Common myeloid progenitor, CD34-positive (primary cell): Measurements from ENCODE around the gene MINPP1.

Experiments
- CTCF ChIA-PET: fragments of 350-600 bp; sonication (Branson Sonifier 250); formaldehyde crosslinking; loops from one replicate; lab custom pipeline; 2021; ENCODE audit warnings: antibody characterized with exemption; lab: Charles Lee
- POLR2A ChIA-PET: fragments of 350-600 bp; sonication (Branson Sonifier 250); formaldehyde crosslinking; loops from one replicate; lab custom pipeline; 2021; ENCODE audit warnings: antibody characterized with exemption; lab: Charles Lee
- DNase-seq, 3 donors: peaks; one replicate each; pipeline versions ENCODE4 v3.0.0 to v3.0.0-alpha.2; 2013
- H3K27ac ChIP-seq, 2 experiments: 1 replicate in 1 of 2; 2 replicates in 1 of 2; pipeline ENCODE4 v1.7.0; 2013; ENCODE audit warnings: inconsistent platforms in 2 of 2, low read length in 2 of 2, mild to moderate bottlenecking in 2 of 2, low read depth in 1 of 2, moderate library complexity in 1 of 2; ENCODE audit not compliant: severe bottlenecking in 2 of 2, insufficient read depth in 1 of 2, poor library complexity in 1 of 2
- H3K27me3 ChIP-seq, 5 experiments: replicated peaks in 2 of 5; 1 replicate in 3 of 5; 2 replicates in 2 of 5; pipeline versions ENCODE4 v1.6.1 to v1.7.0; 2013; ENCODE audit warnings: low read length in 4 of 5, mild to moderate bottlenecking in 2 of 5, moderate library complexity in 2 of 5, inconsistent platforms in 1 of 5; ENCODE audit not compliant: insufficient read depth in 5 of 5, control insufficient read depth in 4 of 5
- H3K36me3 ChIP-seq, 4 experiments: 1 replicate in 2 of 4; 2 replicates in 2 of 4; pipeline versions ENCODE4 v1.6.1 to v1.7.0; 2013; ENCODE audit warnings: low read length in 3 of 4, control low read depth in 1 of 4, mild to moderate bottlenecking in 1 of 4; ENCODE audit not compliant: control insufficient read depth in 4 of 4, insufficient read depth in 4 of 4
- H3K4me1 ChIP-seq, 4 experiments: 1 replicate in 3 of 4; 2 replicates in 1 of 4; pipeline versions ENCODE4 v1.6.1 to v1.7.1; 2013; ENCODE audit warnings: low read length in 3 of 4, mild to moderate bottlenecking in 3 of 4, control low read depth in 1 of 4, inconsistent platforms in 1 of 4, moderate library complexity in 1 of 4; ENCODE audit not compliant: control insufficient read depth in 4 of 4, insufficient read depth in 4 of 4; ENCODE audit errors: control extremely low read depth in 1 of 4
- H3K4me3 ChIP-seq, 7 experiments: 1 replicate in 4 of 7; 2 replicates in 3 of 7; pipeline versions ENCODE4 v1.5.1 to v1.7.0; 2013; ENCODE audit warnings: mild to moderate bottlenecking in 7 of 7, low read length in 6 of 7, moderate library complexity in 6 of 7, inconsistent platforms in 2 of 7, low read depth in 2 of 7, control low read depth in 1 of 7; ENCODE audit not compliant: insufficient read depth in 4 of 7, control insufficient read depth in 1 of 7; ENCODE audit errors: extremely low read depth in 1 of 7
- H3K9me3 ChIP-seq, 5 experiments: 1 replicate in 4 of 5; 2 replicates in 1 of 5; pipeline versions ENCODE4 v1.6.1 to v1.7.1; 2013; ENCODE audit warnings: low read length in 4 of 5, mild to moderate bottlenecking in 2 of 5, inconsistent platforms in 1 of 5, low read depth in 1 of 5, moderate library complexity in 1 of 5; ENCODE audit not compliant: control insufficient read depth in 4 of 5, insufficient read depth in 2 of 5; ENCODE audit errors: control extremely low read depth in 1 of 5
- WGBS: methylation state at CpG from one replicate; pipeline ENCODE4 v1.1.5; 2013; ENCODE audit not compliant: insufficient coverage; 5-methylcytosine and 5-hydroxymethylcytosine counted together

Gene MINPP1

GRCh38 chr10:87534173-87534858 is 29.6 kb downstream of the MINPP1 start:
- POLR2A ChIA-PET, result no interaction called here
- Histone ChIP-seq H3K4me3 (no peak overlapping the region), H3K27me3 (no peaks in the 10 kb centered on the region), H3K27ac (no peak overlapping the region), H3K9me3 (peaks cover 0 to 6% (median 4%) of the 10 kb centered on the region in 5 experiments), H3K4me1 (peaks cover 0 to 3% (median 1%) of the 10 kb centered on the region in 4 experiments), H3K36me3 (peaks cover 5 to 27% (median 10%) of the 10 kb centered on the region in 4 experiments)
- CTCF ChIA-PET, result interaction anchor here (1.0 to 1.3 kb wide), 4 partner anchors 9 to 240 kb away, joined by 3 to 5 read pairs (median 4); no protein-coding TSS in a partner anchor
- WGBS, result no CpG with 5 or more reads among the region's 3 CpGs
- no peak for DNase-seq

DNA sequence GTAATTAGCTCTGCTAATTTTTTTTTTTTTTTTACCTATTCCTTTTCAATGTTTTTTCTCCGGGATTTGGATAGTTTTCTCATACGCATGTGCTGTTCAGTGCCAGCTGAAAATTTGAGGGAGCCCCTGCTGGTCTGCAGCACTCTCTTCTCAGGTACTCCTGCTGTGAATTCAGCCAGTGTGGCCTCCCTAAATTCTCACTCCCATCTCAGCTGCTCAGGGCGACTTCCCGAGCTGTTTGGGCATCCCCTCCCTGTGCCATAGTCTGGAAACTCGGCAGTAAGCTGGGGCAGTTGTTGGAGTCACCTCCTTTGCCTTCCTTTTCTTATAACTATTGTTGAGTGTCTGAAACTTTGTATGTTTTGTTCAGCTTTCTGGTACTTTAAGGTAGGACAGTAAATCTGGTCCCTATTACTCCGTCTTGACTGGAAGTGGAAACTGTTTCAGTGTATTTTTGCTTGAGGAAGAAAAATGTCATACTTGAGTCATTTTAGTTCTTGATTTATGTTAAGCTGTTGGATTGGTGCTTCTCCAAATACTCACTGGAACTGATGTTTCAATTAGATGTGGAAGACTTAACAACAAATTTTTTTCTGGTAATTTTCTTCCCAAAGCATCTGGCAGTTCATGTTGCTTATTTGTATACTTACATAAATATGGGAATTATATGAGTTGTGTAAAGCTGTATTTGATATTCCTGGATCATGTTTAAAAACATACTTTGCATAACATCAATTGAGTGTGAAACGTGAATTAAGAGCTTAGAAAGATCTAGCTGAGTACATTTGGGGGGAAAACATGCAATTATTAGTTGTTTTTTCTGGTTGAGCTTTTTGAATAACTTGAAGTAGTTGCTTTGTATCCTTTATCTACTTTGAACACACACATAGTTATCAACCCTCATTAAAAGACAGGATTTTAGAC is 33.7 kb downstream of the MINPP1 start:
- H3K27ac ChIP-seq, result no peak overlapping the region
- ChIA-PET CTCF (interaction anchor here (0.8 to 1.4 kb wide), 3 partner anchors 11 to 245 kb away, joined by 3 to 8 read pairs (median 3); no protein-coding TSS in a partner anchor), POLR2A (interaction anchor here (0.7 kb wide), 1 partner anchor 1402 kb away, joined by 7 read pairs; no protein-coding TSS in a partner anchor)
- peaks cover 3 to 16% (median 7%) of the 10 kb centered on the region in 5 experiments for H3K9me3 ChIP-seq
- peaks cover 7 to 38% (median 22%) of the 10 kb centered on the region in 4 experiments for H3K36me3 ChIP-seq
- no peak overlapping the region for H3K4me3 ChIP-seq
- 88% methylated on average over 4 of the region's 7 CpGs for WGBS
- no peaks in the 10 kb centered on the region for H3K27me3 ChIP-seq
- no peak for DNase-seq
- no peaks in the 10 kb centered on the region for H3K4me1 ChIP-seq

DNA sequence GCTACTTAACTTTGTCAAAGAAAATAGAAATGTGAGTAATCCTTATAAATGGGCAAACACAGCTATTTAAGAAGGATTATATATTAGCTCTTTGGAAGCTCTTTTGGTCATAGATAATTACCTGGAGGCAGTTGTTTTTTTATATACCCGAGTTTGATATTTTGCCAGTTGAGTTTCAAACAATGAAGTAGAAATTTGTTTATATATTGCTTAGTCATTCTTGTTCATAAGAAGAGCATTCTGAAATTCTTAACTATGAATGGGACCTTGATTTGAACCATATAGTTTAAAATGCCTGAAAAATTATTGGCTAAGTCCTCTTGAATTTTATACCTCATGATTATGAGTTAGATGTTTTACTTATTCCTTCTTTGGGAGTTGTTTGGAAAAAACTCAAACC is 36.4 kb downstream of the MINPP1 start:
- H3K4me3 ChIP-seq, result no peak overlapping the region
- DNase-seq, result no peak
- H3K27ac ChIP-seq, result no peak overlapping the region
- CTCF ChIA-PET, result no interaction called here
- peaks cover 5 to 39% (median 26%) of the 10 kb centered on the region in 4 experiments for H3K36me3 ChIP-seq
- POLR2A ChIA-PET, result no interaction called here
- peaks cover 0 to 5% (median under 1%) of the 10 kb centered on the region in 4 experiments for H3K4me1 ChIP-seq
- no CpG with 5 or more reads among the region's 1 CpG for WGBS
- peaks cover 3 to 16% (median 9%) of the 10 kb centered on the region in 5 experiments for H3K9me3 ChIP-seq
- H3K27me3 ChIP-seq, result no peaks in the 10 kb centered on the region

DNA sequence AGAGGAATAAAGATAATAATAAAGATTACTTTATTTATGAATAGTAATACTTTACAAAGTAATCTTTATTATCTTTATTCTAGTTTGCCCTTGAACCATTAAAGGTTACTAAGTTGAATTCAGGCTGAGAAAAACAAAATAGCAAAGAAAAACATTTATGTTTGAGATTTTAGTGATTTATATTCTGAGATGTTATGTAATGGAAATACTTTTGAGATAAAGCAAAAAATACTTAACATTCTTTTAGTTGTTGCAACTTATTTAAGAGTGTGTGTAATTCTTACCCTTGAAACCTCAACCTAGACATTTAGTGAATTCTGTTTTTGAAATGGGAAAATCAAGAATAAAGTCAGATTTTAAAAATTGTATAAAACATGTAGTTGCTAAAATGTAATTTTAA is 40.0 kb downstream of the MINPP1 start:
- CTCF ChIA-PET, result no interaction called here
- H3K4me3 ChIP-seq, result no peak overlapping the region
- H3K27me3 ChIP-seq, result no peaks in the 10 kb centered on the region
- peaks cover 5 to 40% (median 27%) of the 10 kb centered on the region in 4 experiments for H3K36me3 ChIP-seq
- H3K27ac ChIP-seq, result no peak overlapping the region
- peaks cover 4 to 12% (median 8%) of the 10 kb centered on the region in 4 experiments for H3K4me1 ChIP-seq
- H3K9me3 ChIP-seq, result peaks cover 3 to 16% (median 9%) of the 10 kb centered on the region in 5 experiments
- POLR2A ChIA-PET, result no interaction called here
- no peak for DNase-seq

DNA sequence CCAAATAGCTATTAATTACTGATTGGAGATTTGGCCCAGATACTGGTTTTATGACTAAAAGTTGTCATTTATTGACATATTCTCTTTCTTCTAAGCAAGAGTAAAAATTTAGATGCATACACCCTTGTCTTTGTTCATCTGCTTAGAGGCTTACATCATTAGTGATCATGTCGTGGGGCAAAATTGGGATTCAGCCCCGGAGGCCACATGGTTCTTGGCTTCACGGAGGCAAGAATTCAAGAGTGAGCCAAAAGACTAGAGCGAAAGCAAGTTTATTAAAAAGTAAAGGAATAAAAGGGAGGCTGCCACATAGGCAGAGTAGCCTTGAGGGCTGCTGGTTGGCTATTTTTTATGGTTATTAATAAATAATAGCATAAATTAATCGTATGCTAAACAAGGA is 41.1 kb downstream of the MINPP1 start:
- Histone ChIP-seq H3K4me1 (peaks cover 4 to 12% (median 8%) of the 10 kb centered on the region in 4 experiments), H3K36me3 (peaks cover 5 to 35% (median 23%) of the 10 kb centered on the region in 4 experiments), H3K9me3 (peaks cover 3 to 16% (median 9%) of the 10 kb centered on the region in 5 experiments), H3K27me3 (no peaks in the 10 kb centered on the region), H3K4me3 (no peak overlapping the region), H3K27ac (no peak overlapping the region)
- ChIA-PET CTCF (no interaction called here), POLR2A (no interaction called here)
- 75% methylated on average over 4 of the region's 5 CpGs for WGBS
- no peak for DNase-seq

DNA sequence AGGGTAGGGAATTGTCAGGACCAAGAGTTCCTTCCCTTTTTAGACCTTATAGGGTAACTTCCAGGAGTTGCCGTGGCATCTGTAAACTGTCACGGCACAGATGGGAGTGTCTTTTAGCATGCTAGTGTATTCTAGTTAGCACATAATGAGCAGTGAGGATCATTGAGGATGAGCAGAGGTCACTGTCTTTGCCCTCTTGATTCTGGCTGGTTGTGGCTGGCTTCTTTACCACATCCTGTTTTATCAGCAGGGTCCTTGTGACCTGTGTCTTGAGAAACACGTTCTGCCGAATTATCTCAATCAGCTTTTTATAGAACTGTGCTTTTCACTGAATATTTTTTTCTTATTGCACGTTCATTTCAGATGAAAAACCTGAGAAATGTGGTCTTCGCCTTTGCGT is 41.5 kb downstream of the MINPP1 start:
- DNase-seq, result peak in 2 of 3 donors; percentile 25 to 53
- H3K36me3 ChIP-seq, result peaks cover 5 to 35% (median 22%) of the 10 kb centered on the region in 4 experiments
- H3K27me3 ChIP-seq, result no peaks in the 10 kb centered on the region
- POLR2A ChIA-PET, result no interaction called here
- WGBS, result 68% methylated on average over 6 of the region's 7 CpGs
- H3K9me3 ChIP-seq, result peaks cover 3 to 16% (median 9%) of the 10 kb centered on the region in 5 experiments
- CTCF ChIA-PET, result interaction anchor here (1.2 kb wide), 1 partner anchor 32 kb away, joined by 3 read pairs; no protein-coding TSS in a partner anchor
- peaks cover 4 to 12% (median 8%) of the 10 kb centered on the region in 4 experiments for H3K4me1 ChIP-seq
- H3K27ac ChIP-seq, result no peak overlapping the region
- H3K4me3 ChIP-seq, result peak overlapping the region in 1 of 7 experiments; percentile 3
